AG04450 (cell line): ENCODE results near the gene SMURF1. TPM values are rescaled to one million over a fixed set of nuclear protein-coding genes. Genes with fewer than 3 reads are reported as not detected.

Experiments
- CTCF ChIA-PET: fragments of 300-600, 350-600 bp; formaldehyde crosslinking; extraction: SDS; loops from one replicate; lab custom pipeline; 2022; ENCODE audit warnings: antibody characterized with exemption, inconsistent platforms; lab: Charles Lee
- POLR2A ChIA-PET: fragments of 350-600 bp; formaldehyde crosslinking; extraction: SDS; loops from one replicate; lab custom pipeline; 2021; ENCODE audit warnings: antibody characterized with exemption, inconsistent platforms; lab: Yijun Ruan, JAX
- DNase-seq: peaks from one replicate; pipeline ENCODE4 v3.0.0-alpha.2; 2011; ENCODE audit warnings: low read depth, low spot score
- H3K27ac ChIP-seq: one replicate; pipeline ENCODE4 v1.5.1; 2012; ENCODE audit warnings: low read depth, low read length, control low read depth
- H3K27me3 ChIP-seq: one replicate; pipeline ENCODE4 v1.6.0; 2012; ENCODE audit warnings: low read length; ENCODE audit not compliant: control insufficient read depth, insufficient read depth
- H3K4me3 ChIP-seq: 2 replicates; pipeline ENCODE4 v1.5.1; 2011; ENCODE audit warnings: mild to moderate bottlenecking, low read depth, low read length, control low read depth
- H3K9me3 ChIP-seq: 2 replicates; pipeline ENCODE4 v1.5.1; 2012; ENCODE audit warnings: low read length; ENCODE audit not compliant: control insufficient read depth, insufficient read depth
- CTCF ChIP-seq: IDR thresholded peaks from 2 replicates; pipeline ENCODE4 v1.5.1; 2011; ENCODE audit warnings: low read depth, low read length, control low read depth, inconsistent platforms
- polyA plus RNA-seq: library from polyadenylated mRNA; depleted of rRNA; stranded (reverse); fragments of >200 nt; gene quantifications from 2 replicates; pipeline ENCODE4 v1.2.3, GENCODE V29; 2011

SMURF1 gene
- polyA plus RNA-seq, 1 experiment, result 17.1 TPM

GRCh38 chr7:99000196-99000903 is 143.6 kb downstream of the SMURF1 start:
- Histone ChIP-seq H3K27ac (no peak overlapping the region), H3K4me3 (no peak overlapping the region), H3K27me3 (no peaks in the 10 kb centered on the region), H3K9me3 (peaks cover 3% of the 10 kb centered on the region; the same call in 1 of the 2 replicates)
- DNase-seq, result no peak
- POLR2A ChIA-PET, result no interaction called here
- CTCF ChIA-PET, result no interaction called here
- TF ChIP-seq CTCF, result no peak

- POLR2A ChIA-PET, result interaction anchor here (0.6 kb wide), 1 partner anchor 17 kb away, joined by 7 read pairs; no protein-coding TSS in a partner anchor
- Histone ChIP-seq H3K4me3 (no peak overlapping the region), H3K27ac (peak overlapping the region; percentile 31), H3K9me3 (peaks cover 3% of the 10 kb centered on the region; the same call in 1 of the 2 replicates), H3K27me3 (no peaks in the 10 kb centered on the region)
- no peak for DNase-seq
- CTCF ChIA-PET, result interaction anchor here (0.6 kb wide), 1 partner anchor 39 kb away, joined by 3 read pairs; no protein-coding TSS in a partner anchor
- TF ChIP-seq CTCF, result no peak
Measured at GRCh38 chr7:98998821-98999725, 144.8 kb downstream of the SMURF1 start.

- no peak for DNase-seq
- ChIA-PET POLR2A (no interaction called here), CTCF (interaction anchor here (0.6 kb wide), 2 partner anchors 67 to 365 kb away, joined by 3 read pairs; no protein-coding TSS in a partner anchor)
- no peak overlapping the region for H3K4me3 ChIP-seq
- TF ChIP-seq CTCF, result no peak
- no peaks in the 10 kb centered on the region for H3K27me3 ChIP-seq
- H3K27ac ChIP-seq, result no peak overlapping the region
- peaks cover 3% of the 10 kb centered on the region; the same call in 1 of the 2 replicates for H3K9me3 ChIP-seq
Measured at GRCh38 chr7:98997846-98998245, 146.1 kb downstream of the SMURF1 start.

- ChIA-PET POLR2A (no interaction called here), CTCF (no interaction called here)
- Histone ChIP-seq H3K27me3 (no peaks in the 10 kb centered on the region), H3K9me3 (peaks cover 3% of the 10 kb centered on the region; the same call in 1 of the 2 replicates), H3K27ac (no peak overlapping the region), H3K4me3 (no peak overlapping the region)
- TF ChIP-seq CTCF, result no peak
- no peak for DNase-seq
Measured at GRCh38 chr7:98996150-98996552, 147.8 kb downstream of the SMURF1 start.
